ENCODE data around the gene LYPD6B.

Gene LYPD6B

DNA sequence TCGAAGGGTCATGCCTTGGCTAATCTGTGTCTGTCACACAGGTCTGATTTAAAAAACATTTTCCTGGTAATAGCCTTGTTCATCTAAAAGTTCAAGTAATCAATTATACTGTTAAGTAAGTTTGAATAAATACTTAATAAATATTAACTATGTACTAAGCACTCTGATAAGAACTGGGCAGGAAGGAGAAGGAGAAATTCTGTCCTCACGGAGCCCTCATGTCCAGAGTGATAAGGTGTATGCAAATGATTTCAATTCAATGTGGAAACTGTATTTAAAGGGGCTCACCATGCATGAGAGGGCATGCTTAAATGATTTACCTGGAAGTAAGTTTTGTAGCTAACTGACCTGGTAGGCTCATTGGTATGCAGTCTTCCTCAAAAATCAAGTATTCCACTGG, 197.9 kb downstream of the LYPD6B start:
- no peak for TF ChIP-seq NFIC (IDR thresholded peaks at IDR 0.05)
- no peak for TF ChIP-seq TCF12 (IDR thresholded peaks at IDR 0.05; ENCODE audit: low read depth)
- TF ChIP-seq TEAD4 (IDR thresholded peaks at IDR 0.05): no peak
- TF ChIP-seq, protein P1, sequence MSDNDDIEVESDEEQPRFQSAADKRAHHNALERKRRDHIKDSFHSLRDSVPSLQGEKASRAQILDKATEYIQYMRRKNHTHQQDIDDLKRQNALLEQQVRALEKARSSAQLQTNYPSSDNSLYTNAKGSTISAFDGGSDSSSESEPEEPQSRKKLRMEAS (IDR thresholded peaks at IDR 0.05): no peak
- no peak for TF ChIP-seq CREB1 (IDR thresholded peaks at IDR 0.05; ENCODE audit: low read depth)
- no peak for TF ChIP-seq RAD21 (IDR thresholded peaks at IDR 0.05; ENCODE audit: low read depth)
- TF ChIP-seq EGR1 (IDR thresholded peaks at IDR 0.05): no peak
- no peak for TF ChIP-seq FOXM1 (IDR thresholded peaks at IDR 0.05; ENCODE audit: borderline replicate concordance, low read depth)
- no peak for TF ChIP-seq YY1 (IDR thresholded peaks at IDR 0.05; ENCODE audit: low read depth)
- TF ChIP-seq, protein P2, sequence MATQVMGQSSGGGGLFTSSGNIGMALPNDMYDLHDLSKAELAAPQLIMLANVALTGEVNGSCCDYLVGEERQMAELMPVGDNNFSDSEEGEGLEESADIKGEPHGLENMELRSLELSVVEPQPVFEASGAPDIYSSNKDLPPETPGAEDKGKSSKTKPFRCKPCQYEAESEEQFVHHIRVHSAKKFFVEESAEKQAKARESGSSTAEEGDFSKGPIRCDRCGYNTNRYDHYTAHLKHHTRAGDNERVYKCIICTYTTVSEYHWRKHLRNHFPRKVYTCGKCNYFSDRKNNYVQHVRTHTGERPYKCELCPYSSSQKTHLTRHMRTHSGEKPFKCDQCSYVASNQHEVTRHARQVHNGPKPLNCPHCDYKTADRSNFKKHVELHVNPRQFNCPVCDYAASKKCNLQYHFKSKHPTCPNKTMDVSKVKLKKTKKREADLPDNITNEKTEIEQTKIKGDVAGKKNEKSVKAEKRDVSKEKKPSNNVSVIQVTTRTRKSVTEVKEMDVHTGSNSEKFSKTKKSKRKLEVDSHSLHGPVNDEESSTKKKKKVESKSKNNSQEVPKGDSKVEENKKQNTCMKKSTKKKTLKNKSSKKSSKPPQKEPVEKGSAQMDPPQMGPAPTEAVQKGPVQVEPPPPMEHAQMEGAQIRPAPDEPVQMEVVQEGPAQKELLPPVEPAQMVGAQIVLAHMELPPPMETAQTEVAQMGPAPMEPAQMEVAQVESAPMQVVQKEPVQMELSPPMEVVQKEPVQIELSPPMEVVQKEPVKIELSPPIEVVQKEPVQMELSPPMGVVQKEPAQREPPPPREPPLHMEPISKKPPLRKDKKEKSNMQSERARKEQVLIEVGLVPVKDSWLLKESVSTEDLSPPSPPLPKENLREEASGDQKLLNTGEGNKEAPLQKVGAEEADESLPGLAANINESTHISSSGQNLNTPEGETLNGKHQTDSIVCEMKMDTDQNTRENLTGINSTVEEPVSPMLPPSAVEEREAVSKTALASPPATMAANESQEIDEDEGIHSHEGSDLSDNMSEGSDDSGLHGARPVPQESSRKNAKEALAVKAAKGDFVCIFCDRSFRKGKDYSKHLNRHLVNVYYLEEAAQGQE (IDR thresholded peaks at IDR 0.05; ENCODE audit: low read depth): no peak
- TF ChIP-seq, protein P3, sequence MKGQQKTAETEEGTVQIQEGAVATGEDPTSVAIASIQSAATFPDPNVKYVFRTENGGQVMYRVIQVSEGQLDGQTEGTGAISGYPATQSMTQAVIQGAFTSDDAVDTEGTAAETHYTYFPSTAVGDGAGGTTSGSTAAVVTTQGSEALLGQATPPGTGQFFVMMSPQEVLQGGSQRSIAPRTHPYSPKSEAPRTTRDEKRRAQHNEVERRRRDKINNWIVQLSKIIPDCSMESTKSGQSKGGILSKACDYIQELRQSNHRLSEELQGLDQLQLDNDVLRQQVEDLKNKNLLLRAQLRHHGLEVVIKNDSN (IDR thresholded peaks at IDR 0.05): no peak
- TF ChIP-seq CEBPB (IDR thresholded peaks at IDR 0.05): no peak
- TF ChIP-seq ZBTB7A (IDR thresholded peaks at IDR 0.05; ENCODE audit: low read depth): no peak
- TF ChIP-seq EP300 (IDR thresholded peaks at IDR 0.05; ENCODE audit: borderline replicate concordance): no peak
- no peak for TF ChIP-seq TAF1 (IDR thresholded peaks at IDR 0.05; ENCODE audit: low read depth)

DNA sequence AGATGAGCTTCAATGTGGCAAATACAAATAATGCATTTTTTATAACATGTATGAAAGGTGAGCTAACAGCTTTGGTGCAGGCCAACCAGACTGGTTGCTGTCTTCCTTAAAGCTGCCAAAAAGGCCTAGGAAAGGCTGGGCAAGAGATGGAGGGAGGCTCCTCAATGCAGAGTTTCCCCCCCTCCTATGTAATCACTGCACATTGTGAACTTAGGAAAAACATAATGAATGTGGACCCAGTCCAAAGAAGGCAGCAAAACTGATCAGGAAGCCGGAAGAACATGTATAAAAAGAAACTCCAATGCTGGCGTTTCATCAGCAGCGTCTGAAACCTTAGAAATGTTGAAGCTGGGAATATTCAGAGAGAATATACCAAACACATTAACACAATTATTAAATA, 207.7 kb downstream of the LYPD6B start:
- TF ChIP-seq TEAD4 (IDR thresholded peaks at IDR 0.05): no peak
- TF ChIP-seq NFIC (IDR thresholded peaks at IDR 0.05): no peak
- no peak for TF ChIP-seq FOXM1 (IDR thresholded peaks at IDR 0.05; ENCODE audit: borderline replicate concordance, low read depth)
- TF ChIP-seq, protein P3 (IDR thresholded peaks at IDR 0.05): no peak
- TF ChIP-seq, protein P1 (IDR thresholded peaks at IDR 0.05): no peak
- TF ChIP-seq, protein P2 (IDR thresholded peaks at IDR 0.05; ENCODE audit: low read depth): no peak

DNA sequence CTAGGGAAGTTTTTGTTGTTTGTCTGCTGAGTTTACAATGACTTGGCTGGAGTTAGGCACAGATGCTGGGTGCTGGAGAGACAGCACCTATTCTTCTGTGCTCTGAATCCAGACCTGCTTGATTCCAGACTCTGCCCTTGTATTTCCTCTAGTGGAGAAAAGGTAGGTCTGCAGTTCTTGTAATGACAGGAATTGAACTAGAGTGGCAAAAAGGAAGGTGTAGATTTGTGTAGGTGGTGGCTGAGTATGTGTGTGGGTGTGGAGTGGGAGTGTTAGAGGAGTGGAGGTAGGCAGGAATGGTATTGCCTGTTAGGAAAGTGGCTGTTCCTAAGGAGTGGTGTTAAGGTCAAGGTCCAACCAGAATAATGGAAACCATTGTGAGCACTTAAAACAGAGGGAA, 220.0 kb downstream of the LYPD6B start:
- 0 out of 2 replicates have a peak, but pooled peaks have one; percentile 14 for TF ChIP-seq RAD21 (IDR thresholded peaks at IDR 0.05; ENCODE audit: low read depth)
- TF ChIP-seq, protein P1 (IDR thresholded peaks at IDR 0.05): no peak

DNA sequence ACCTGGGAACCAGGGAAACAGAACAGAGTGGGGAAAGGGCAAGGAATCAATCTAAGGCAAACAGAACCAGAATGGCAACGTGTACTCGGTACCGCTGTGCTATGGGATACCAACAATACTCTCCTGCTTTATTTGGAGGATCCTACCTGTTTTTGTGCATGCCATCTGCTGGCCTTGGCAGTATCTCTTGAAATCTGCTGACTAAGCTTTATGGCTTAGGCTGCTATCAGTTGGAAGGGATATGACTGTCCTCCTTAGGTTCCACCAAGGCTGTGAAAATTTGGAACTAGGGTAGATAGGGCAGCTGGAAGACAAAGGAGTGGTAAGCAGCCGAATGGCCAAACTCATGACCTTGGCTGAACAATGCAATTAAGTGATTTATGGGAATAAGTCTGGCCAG, 220.6 kb downstream of the LYPD6B start:
- TF ChIP-seq CREB1 (IDR thresholded peaks at IDR 0.05; ENCODE audit: low read depth): no peak
- no peak for TF ChIP-seq RAD21 (IDR thresholded peaks at IDR 0.05; ENCODE audit: low read depth)
- TF ChIP-seq, protein P2 (IDR thresholded peaks at IDR 0.05; ENCODE audit: low read depth): no peak
- no peak for TF ChIP-seq TEAD4 (IDR thresholded peaks at IDR 0.05)
- no peak for TF ChIP-seq EP300 (IDR thresholded peaks at IDR 0.05; ENCODE audit: borderline replicate concordance)
- no peak for TF ChIP-seq EGR1 (IDR thresholded peaks at IDR 0.05)
- TF ChIP-seq FOXM1 (IDR thresholded peaks at IDR 0.05; ENCODE audit: borderline replicate concordance, low read depth): no peak
- TF ChIP-seq TAF1 (IDR thresholded peaks at IDR 0.05; ENCODE audit: low read depth): no peak
- TF ChIP-seq TCF12 (IDR thresholded peaks at IDR 0.05; ENCODE audit: low read depth): no peak
- TF ChIP-seq, protein P1 (IDR thresholded peaks at IDR 0.05): no peak
- no peak for TF ChIP-seq ZBTB7A (IDR thresholded peaks at IDR 0.05; ENCODE audit: low read depth)
- TF ChIP-seq, protein P3 (IDR thresholded peaks at IDR 0.05): no peak
- no peak for TF ChIP-seq CEBPB (IDR thresholded peaks at IDR 0.05)
- TF ChIP-seq YY1 (IDR thresholded peaks at IDR 0.05; ENCODE audit: low read depth): no peak
- TF ChIP-seq NFIC (IDR thresholded peaks at IDR 0.05): no peak

All from Ishikawa (cell line).